Inferior parietal cortex (tissue), 1 donor: ENCODE results near the gene AFG3L2.
"Not testable (repeated sequence)": the region's sequence is repeated elsewhere in the genome, so short reads cannot be mapped to it uniquely, and the experiment has no call there.

Experiments
- DNase-seq: peaks from one replicate; pipeline ENCODE4 v3.0.0-alpha.2; 2016; ENCODE audit errors: extremely low spot score

Gene AFG3L2

GRCh38 chr18:12376754-12377555 is at the start of gene AFG3L2:
TSS of gene AFG3L2 (minus strand) at chr18:12377227. CDS start at chr18:12377082, 145 bp downstream.
- peak; percentile 93 for DNase-seq

GRCh38 chr18:12424252-12424651 is 47.2 kb upstream of the AFG3L2 start:
- no peak for DNase-seq

- DNase-seq = no peak
These were observed 46.8 kb upstream of the AFG3L2 start for GRCh38 chr18:12423820-12424219.

GRCh38 chr18:12423393-12423792 is 46.4 kb upstream of the AFG3L2 start:
- DNase-seq = no peak

DNA sequence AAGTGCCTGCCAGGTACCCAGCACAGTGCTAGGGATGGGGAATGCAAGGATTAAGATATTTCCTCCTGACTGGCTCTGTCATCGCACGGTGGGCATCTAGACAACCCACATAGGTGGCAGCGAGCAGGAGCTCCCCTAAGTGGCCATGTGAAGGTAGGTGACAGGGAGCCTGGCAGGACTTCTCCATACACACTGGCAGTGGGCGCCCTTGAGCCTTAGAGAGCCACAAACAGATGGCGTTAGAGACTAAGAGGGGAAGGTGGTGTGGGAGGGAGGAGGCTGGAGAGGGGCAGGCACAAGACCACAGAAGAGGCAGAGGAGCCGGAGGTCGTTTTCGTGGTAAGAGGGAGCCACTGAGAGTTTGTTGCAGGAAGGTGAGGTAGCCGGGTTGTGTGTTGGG is 45.9 kb upstream of the AFG3L2 start:
- no peak for DNase-seq

GRCh38 chr18:12421732-12422131 is 44.7 kb upstream of the AFG3L2 start:
- no peak for DNase-seq

GRCh38 chr18:12420821-12421421 is 43.9 kb upstream of the AFG3L2 start:
- no peak for DNase-seq

GRCh38 chr18:12417687-12418086 is 40.7 kb upstream of the AFG3L2 start:
- no peak for DNase-seq

DNA sequence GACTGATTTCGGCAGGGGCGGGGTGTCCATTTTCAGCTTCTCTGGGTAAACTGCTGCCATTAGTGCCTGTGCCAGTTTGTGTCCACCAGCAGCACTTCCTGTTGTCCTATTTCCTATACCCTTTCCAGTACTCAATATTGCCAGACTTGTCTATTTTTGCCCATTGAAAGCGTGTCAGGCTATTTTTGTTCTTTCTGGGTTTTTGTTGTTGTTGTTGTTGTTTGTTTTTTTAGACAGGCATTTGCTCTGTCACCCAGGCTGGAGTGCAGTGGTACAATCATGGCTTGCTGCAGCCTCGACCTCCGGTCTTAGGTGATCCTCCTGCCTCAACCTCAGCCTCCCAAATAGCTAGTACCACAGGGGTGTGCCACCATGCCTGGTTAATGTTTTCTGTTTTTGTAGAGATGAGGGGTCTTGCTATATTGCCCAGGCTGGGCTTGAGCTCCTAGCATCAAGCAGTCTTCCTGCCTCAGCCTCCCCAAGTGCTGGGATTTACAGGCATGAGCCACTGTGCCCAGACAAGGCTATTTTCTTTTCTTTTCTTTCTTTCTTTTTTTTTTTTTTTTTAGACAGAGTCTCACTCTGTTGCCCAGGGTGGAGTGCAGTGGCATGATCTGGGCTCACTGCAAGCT is 39.2 kb upstream of the AFG3L2 start:
- DNase-seq = no peak

DNA sequence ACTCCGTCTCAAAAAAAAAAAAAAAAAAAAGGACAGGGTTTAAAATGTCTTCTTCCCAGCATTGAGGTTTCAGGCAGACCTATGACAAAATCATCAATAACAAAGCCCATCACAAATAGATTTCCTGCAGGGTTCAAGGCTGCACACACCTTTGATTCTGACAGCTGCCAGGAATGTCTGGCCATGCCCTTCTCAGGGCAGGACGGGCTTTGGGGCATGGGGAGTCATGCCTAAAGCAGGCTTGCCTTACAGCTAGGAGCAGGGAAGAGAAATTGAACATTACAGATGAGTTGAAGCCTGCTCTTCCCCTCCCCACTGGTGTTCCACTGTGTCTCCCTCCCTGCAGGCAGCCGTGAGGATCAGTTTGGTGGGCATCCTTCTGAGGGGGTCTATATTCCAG is 34.4 kb upstream of the AFG3L2 start:
- no peak for DNase-seq

GRCh38 chr18:12410747-12411146 is 33.7 kb upstream of the AFG3L2 start:
- not testable (repeated sequence) for DNase-seq

- DNase-seq = no peak
These were observed 33.1 kb upstream of the AFG3L2 start for GRCh38 chr18:12410081-12410481.

GRCh38 chr18:12409469-12409868 is 32.4 kb upstream of the AFG3L2 start:
- DNase-seq = no peak

DNA sequence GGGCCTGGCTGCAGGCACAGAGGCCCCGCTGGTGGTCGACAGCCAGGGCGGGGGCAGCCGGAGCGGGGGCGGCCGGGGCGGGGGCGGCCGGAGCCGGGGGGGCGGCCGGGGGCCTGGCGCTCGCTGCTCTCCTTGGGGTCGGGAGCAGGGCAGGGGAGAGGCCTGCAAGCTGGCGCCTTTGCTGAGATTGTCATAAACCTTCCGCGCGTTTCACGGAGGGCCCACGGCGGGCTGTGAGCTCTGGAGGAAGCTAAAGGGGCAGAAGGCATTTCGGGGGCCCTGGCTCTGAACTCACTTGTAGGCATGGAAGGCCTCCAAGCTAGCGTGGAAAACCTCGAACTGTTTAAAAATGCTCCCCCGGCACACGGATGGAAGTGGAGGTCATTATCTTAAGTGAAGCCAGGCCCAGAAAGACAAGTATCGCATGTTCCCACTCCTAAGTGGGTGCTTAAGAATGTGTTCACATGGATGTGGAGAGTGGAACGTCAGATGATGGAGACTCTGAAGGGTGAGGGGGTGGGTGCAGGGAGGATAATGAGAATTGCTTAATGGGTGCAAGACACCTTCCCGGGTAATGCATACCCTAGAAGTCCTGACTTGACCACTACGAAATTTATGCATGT is 31.3 kb upstream of the AFG3L2 start:
- peak; percentile 51 for DNase-seq

GRCh38 chr18:12406371-12407111 is 29.5 kb upstream of the AFG3L2 start:
- DNase-seq = no peak

DNA sequence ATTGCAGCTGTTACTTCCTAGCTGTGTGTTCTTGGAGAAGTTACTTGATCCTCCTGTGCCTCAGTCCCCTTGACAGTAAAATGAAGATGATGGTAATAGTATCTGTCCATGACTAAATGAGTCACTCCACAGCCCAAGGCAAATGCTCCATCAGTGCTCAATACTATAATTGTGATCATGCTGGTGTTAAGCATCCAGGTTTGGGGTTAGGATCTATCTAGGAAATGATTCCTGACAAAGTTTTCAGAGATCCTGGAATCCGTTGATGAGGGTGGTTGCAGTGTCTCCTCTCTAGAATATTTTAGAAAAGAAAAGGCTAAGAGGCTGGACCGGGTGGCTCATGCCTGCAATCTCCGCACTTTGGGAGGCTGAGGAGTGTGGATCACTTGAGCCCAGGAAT is 28.0 kb upstream of the AFG3L2 start:
- DNase-seq = no peak

DNA sequence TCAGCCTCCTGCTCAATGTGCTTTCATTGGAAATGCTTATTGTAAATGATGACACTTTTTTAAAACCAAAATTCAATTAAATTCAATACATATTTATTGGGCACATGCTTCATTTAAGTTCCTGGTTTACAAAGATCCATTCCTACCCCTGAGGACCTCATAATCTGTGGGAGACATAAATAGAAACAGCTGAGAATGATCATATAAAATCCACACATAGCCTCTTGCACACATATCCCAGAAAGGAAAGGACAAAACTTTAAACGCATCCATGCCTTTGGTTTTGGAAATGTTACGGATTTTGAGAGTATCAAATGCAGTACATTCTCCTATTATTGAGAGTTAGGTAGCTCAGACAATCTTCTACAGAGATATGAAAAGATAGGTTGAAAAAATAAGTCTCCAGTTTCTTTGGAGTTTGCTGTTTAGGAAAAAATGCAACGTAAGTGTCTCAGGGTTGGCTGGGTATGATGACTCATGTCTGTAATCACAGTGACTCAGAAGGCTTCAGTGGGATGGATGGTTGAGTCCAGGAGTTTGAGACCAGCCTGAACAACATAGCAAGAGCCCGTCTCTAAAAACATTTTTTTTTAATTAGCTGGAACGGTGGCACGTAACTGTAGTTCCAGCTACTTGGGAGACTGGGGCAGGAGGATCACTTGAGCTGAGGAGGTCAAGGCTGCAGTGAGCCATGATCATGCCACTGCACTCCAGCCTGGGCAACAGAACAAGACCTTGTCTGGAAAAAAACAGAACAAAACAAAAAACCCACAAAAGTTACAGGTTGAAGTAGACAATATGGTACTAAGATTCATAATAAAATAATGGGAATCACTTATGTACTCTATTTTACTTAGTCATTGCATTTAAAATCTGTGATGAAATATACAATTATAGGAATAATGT is 26.8 kb upstream of the AFG3L2 start:
- no peak for DNase-seq

DNA sequence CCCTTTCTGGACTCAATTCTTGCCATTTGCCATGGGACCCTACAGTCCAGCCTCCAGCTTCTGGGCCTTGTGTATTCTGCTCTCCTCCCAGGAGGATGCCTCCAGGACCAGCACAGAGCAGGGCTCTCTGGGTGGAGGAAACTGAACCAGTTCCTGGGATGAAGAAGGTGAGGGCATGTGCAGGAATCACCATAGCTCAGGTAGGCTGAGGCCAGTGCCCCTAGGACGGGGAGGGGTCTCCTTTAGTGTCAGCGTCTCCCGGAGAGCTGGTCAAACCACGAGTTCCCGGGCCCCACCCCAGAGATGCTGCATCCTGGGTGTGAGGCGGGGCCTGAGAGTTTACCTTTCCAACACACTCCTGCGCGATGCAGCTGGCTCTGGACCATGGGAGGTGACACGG is 24.9 kb upstream of the AFG3L2 start:
- no peak for DNase-seq

DNA sequence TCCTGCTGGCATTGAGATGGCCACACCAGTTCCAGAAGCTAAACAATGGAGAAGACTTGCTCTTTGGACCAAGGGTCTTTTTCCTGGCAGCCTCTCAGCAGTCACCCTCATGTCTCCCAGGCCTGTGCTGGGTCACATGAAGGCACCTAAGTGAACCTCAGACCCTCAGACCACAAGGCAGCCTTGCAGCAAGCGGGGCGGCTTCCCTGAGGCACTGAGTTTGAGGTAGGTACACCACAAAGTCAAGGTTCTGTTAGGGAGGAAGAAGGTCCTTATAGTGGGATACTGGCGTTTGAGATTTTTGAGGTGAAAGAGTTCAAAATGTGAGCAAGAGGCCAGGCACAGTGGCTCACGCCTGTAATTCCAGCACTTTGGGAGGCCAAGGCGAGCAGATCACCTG is 22.2 kb upstream of the AFG3L2 start:
- no peak for DNase-seq

- DNase-seq = no peak
These were observed 21.6 kb upstream of the AFG3L2 start for GRCh38 chr18:12398625-12399024.

DNA sequence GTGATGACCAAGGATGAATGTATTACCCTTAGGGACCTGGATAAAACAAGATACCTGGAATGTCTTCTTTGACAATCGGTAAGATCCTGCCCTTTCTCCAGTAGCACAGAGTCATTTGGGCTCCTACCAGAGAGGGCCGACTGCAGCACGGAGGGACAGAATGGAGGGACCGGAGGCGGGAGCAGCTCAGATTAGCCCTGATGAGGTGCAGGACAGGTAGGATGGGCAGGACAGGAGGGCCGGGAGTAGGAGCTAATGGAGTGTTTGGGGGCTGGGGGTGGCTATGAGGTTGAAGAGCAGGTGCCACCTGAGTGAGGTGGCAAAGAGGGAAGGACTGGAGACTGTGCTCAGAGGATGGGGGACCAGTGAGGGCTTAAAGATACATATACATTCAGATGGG is 20.8 kb upstream of the AFG3L2 start:
- DNase-seq = no peak
